NCI-H446 treated with DMSO at 0.1 percent for 48 hours (cell line): ENCODE results near the gene CNTN2.

Experiments
- DNase-seq: peaks from one replicate; lab custom pipeline; 2025; lab: John Stamatoyannopoulos, UW

Gene CNTN2

DNA sequence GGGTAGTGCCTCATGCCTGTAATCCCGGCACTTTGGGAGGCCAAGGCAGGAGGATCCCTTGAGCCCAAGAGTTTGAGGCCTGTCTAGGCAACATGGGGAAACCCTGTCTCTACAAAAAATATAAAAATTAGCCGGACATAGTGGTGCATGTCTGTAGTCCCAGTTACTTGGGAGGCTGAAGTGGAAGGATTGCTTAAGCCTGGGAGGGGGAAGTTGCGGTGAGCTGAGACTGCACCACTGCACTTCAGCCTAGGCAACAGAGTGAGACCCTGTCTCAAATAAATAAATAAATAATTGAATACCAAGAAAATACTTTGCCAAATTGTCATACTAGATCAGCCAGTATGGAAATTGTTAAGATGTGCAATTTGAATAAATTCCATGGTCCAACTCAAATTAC is 84.6 kb downstream of the CNTN2 start:
- DNase-seq: no peak
